Measurements from ENCODE around the gene CHP2.

DNA sequence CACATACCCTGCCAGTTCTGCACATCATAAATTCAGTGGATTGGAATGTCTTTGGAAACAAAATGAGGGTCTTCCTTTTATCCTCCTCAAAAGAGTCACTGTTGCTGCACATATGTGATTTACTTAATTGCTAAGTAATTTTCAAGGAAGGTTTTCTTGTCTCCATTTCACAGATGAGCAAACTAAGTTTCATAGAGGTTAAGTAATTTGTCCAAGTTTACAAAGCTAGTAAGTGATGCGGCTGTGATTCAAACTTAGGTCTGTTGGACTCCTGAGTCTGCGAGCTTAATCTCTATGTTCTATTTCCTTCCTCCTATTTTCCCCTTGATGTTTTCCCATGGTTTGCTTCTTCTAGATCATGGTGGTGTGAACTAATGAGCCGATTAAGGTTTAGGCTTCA is 28.1 kb upstream of the CHP2 start:
- TF ChIP-seq, protein P1, sequence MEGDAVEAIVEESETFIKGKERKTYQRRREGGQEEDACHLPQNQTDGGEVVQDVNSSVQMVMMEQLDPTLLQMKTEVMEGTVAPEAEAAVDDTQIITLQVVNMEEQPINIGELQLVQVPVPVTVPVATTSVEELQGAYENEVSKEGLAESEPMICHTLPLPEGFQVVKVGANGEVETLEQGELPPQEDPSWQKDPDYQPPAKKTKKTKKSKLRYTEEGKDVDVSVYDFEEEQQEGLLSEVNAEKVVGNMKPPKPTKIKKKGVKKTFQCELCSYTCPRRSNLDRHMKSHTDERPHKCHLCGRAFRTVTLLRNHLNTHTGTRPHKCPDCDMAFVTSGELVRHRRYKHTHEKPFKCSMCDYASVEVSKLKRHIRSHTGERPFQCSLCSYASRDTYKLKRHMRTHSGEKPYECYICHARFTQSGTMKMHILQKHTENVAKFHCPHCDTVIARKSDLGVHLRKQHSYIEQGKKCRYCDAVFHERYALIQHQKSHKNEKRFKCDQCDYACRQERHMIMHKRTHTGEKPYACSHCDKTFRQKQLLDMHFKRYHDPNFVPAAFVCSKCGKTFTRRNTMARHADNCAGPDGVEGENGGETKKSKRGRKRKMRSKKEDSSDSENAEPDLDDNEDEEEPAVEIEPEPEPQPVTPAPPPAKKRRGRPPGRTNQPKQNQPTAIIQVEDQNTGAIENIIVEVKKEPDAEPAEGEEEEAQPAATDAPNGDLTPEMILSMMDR (IDR thresholded peaks at IDR 0.05) = no peak
- TF ChIP-seq EP300 (IDR thresholded peaks at IDR 0.05) (no peak), POLR2A (IDR thresholded peaks at IDR 0.05) (no peak), POLR2AphosphoS5 (IDR thresholded peaks at IDR 0.05) (no peak)

Data from sigmoid colon (tissue), 4 donors.